Measurements from ENCODE around the gene FGF5. TPM values are rescaled to one million over a fixed set of nuclear protein-coding genes. Genes with fewer than 3 reads are reported as not detected.
"Not testable (repeated sequence)": the region's sequence is repeated elsewhere in the genome, so short reads cannot be mapped to it uniquely, and the experiment has no call there.

FGF5 gene
- total and polyA plus RNA-seq, 2 experiments from 2014 or later, result 15.5 to 59.9 TPM

- Histone ChIP-seq H3K4me1 (ENCODE audit: insufficient read depth) (peaks cover 66% of the 10 kb centered on the region), H3F3A (ENCODE audit: insufficient read depth) (peaks cover 60% of the 10 kb centered on the region), H3K79me2 (ENCODE audit: insufficient read depth) (no peaks in the 10 kb centered on the region), H3K27ac (peak overlapping the region; percentile 83), H3K9ac (peak overlapping the region; percentile 53), H3K9me3 (ENCODE audit: low read depth) (no peaks in the 10 kb centered on the region), H4K20me1 (ENCODE audit: insufficient read depth) (no peaks in the 10 kb centered on the region), H3K4me3 (peak overlapping the region; percentile 45), H3K27me3 (replicated peaks; ENCODE audit: insufficient read depth) (no peaks in the 10 kb centered on the region), H2AFZ (peak overlapping the region; percentile 37), H3K36me3 (ENCODE audit: low read depth) (no peaks in the 10 kb centered on the region), H3K4me2 (ENCODE audit: unreplicated experiment) (peak overlapping the region; percentile 77), H3K9me2 (ENCODE audit: insufficient read depth) (no peaks in the 10 kb centered on the region)
- 17 to 18% methylated on average over 5 of the region's 5 CpGs for WGBS, 2 experiments (ENCODE audit: low coverage in 1 of 2, low lambda C conversion rate in 2 of 2, missing lambda C conversion rate in 2 of 2)
- in situ Hi-C loops (cut with MboI), result loop anchor here (10.0 to 25.0 kb wide), 2 partner anchors 85 to 1372 kb away; partner anchors contain the start of gene PAQR3
- TF ChIP-seq EZH2 (IDR thresholded peaks at IDR 0.05; ENCODE audit: insufficient read depth, poor library complexity, severe bottlenecking) (no peak), EZH2phosphoT487 (IDR thresholded peaks at IDR 0.05; ENCODE audit: insufficient read depth, low read depth) (no peak)
- DNase-seq, result peak; percentile 97
Measured at GRCh38 chr4:80309294-80310004, 43.0 kb downstream of the FGF5 start.

GRCh38 chr4:80311130-80311529 lies 44.7 kb downstream of the FGF5 start:
- Histone ChIP-seq H3K9me2 (ENCODE audit: insufficient read depth) (no peaks in the 10 kb centered on the region), H3K4me1 (ENCODE audit: insufficient read depth) (peaks cover 49% of the 10 kb centered on the region)
- in situ Hi-C loops (cut with MboI), result loop anchor here (10.0 to 25.0 kb wide), 2 partner anchors 86 to 1374 kb away; partner anchors contain the start of gene PAQR3

GRCh38 chr4:80312124-80312523 lies 45.7 kb downstream of the FGF5 start:
- DNase-seq, result no peak

More at GRCh38 chr4:80311130-80311529, 44.7 kb downstream of the FGF5 start:
- Histone ChIP-seq H2AFZ (no peak overlapping the region), H3K4me2 (ENCODE audit: unreplicated experiment) (no peak overlapping the region), H3K27ac (no peak overlapping the region), H3K36me3 (ENCODE audit: low read depth) (no peaks in the 10 kb centered on the region), H3K4me3 (no peak overlapping the region), H3K9ac (no peak overlapping the region), H3K79me2 (ENCODE audit: insufficient read depth) (no peaks in the 10 kb centered on the region), H3F3A (ENCODE audit: insufficient read depth) (peaks cover 43% of the 10 kb centered on the region), H3K27me3 (replicated peaks; ENCODE audit: insufficient read depth) (no peaks in the 10 kb centered on the region), H4K20me1 (ENCODE audit: insufficient read depth) (no peaks in the 10 kb centered on the region), H3K9me3 (ENCODE audit: low read depth) (no peaks in the 10 kb centered on the region)
- 97 to 99% methylated on average over 3 of the region's 3 CpGs for WGBS, 2 experiments (ENCODE audit: low coverage in 1 of 2, low lambda C conversion rate in 2 of 2, missing lambda C conversion rate in 2 of 2)
- DNase-seq, result no peak
- TF ChIP-seq EZH2phosphoT487 (IDR thresholded peaks at IDR 0.05; ENCODE audit: insufficient read depth, low read depth), result no peak
- TF ChIP-seq EZH2 (IDR thresholded peaks at IDR 0.05; ENCODE audit: insufficient read depth, poor library complexity, severe bottlenecking), result no peak

GRCh38 chr4:80313627-80314026 lies 47.2 kb downstream of the FGF5 start:
- H3K4me2 ChIP-seq (ENCODE audit: unreplicated experiment), result peak overlapping the region; percentile 43
- in situ Hi-C loops (cut with MboI), result loop anchor here (10.0 to 25.0 kb wide), 2 partner anchors 89 to 1376 kb away; partner anchors contain the start of gene PAQR3
- peaks cover 24% of the 10 kb centered on the region for H3F3A ChIP-seq (ENCODE audit: insufficient read depth)
- no peak for DNase-seq
- no peaks in the 10 kb centered on the region for H3K27me3 ChIP-seq (replicated peaks; ENCODE audit: insufficient read depth)
- no peaks in the 10 kb centered on the region for H3K79me2 ChIP-seq (ENCODE audit: insufficient read depth)
- no peaks in the 10 kb centered on the region for H3K9me2 ChIP-seq (ENCODE audit: insufficient read depth)
- no peak overlapping the region for H3K9ac ChIP-seq
- H4K20me1 ChIP-seq (ENCODE audit: insufficient read depth), result no peaks in the 10 kb centered on the region
- peaks cover 26% of the 10 kb centered on the region for H3K4me1 ChIP-seq (ENCODE audit: insufficient read depth)
- no peak overlapping the region for H2AFZ ChIP-seq
- H3K27ac ChIP-seq, result no peak overlapping the region
- no peaks in the 10 kb centered on the region for H3K36me3 ChIP-seq (ENCODE audit: low read depth)
- H3K9me3 ChIP-seq (ENCODE audit: low read depth), result no peaks in the 10 kb centered on the region
- TF ChIP-seq EZH2 (IDR thresholded peaks at IDR 0.05; ENCODE audit: insufficient read depth, poor library complexity, severe bottlenecking), result no peak
- no peak for TF ChIP-seq EZH2phosphoT487 (IDR thresholded peaks at IDR 0.05; ENCODE audit: insufficient read depth, low read depth)
- 85 to 86% methylated on average over 7 of the region's 7 CpGs for WGBS, 2 experiments (ENCODE audit: low coverage in 1 of 2, low lambda C conversion rate in 2 of 2, missing lambda C conversion rate in 2 of 2)
- H3K4me3 ChIP-seq, result no peak overlapping the region

More at GRCh38 chr4:80312124-80312523, 45.7 kb downstream of the FGF5 start:
- Histone ChIP-seq H2AFZ (no peak overlapping the region), H3K27ac (no peak overlapping the region), H3K4me3 (no peak overlapping the region), H3K9me2 (ENCODE audit: insufficient read depth) (no peaks in the 10 kb centered on the region), H4K20me1 (ENCODE audit: insufficient read depth) (no peaks in the 10 kb centered on the region), H3F3A (ENCODE audit: insufficient read depth) (peaks cover 33% of the 10 kb centered on the region), H3K4me1 (ENCODE audit: insufficient read depth) (peaks cover 39% of the 10 kb centered on the region), H3K27me3 (replicated peaks; ENCODE audit: insufficient read depth) (no peaks in the 10 kb centered on the region), H3K36me3 (ENCODE audit: low read depth) (no peaks in the 10 kb centered on the region), H3K9me3 (ENCODE audit: low read depth) (no peaks in the 10 kb centered on the region), H3K4me2 (ENCODE audit: unreplicated experiment) (no peak overlapping the region), H3K79me2 (ENCODE audit: insufficient read depth) (no peaks in the 10 kb centered on the region), H3K9ac (no peak overlapping the region)
- WGBS, 2 experiments (ENCODE audit: low coverage in 1 of 2, low lambda C conversion rate in 2 of 2, missing lambda C conversion rate in 2 of 2), result 57 to 74% methylated on average over 1 of the region's 1 CpG
- no peak for TF ChIP-seq EZH2 (IDR thresholded peaks at IDR 0.05; ENCODE audit: insufficient read depth, poor library complexity, severe bottlenecking)
- TF ChIP-seq EZH2phosphoT487 (IDR thresholded peaks at IDR 0.05; ENCODE audit: insufficient read depth, low read depth), result no peak
- in situ Hi-C loops (cut with MboI), result loop anchor here (10.0 to 25.0 kb wide), 2 partner anchors 87 to 1375 kb away; partner anchors contain the start of gene PAQR3

GRCh38 chr4:80315848-80316247 lies 49.4 kb downstream of the FGF5 start:
- H3K9ac ChIP-seq; H3K36me3 ChIP-seq (ENCODE audit: low read depth); H3K27me3 ChIP-seq (replicated peaks; ENCODE audit: insufficient read depth); H3K4me2 ChIP-seq (ENCODE audit: unreplicated experiment); H4K20me1 ChIP-seq (ENCODE audit: insufficient read depth); H2AFZ ChIP-seq; H3F3A ChIP-seq (ENCODE audit: insufficient read depth); H3K79me2 ChIP-seq (ENCODE audit: insufficient read depth); H3K4me3 ChIP-seq; H3K9me3 ChIP-seq (ENCODE audit: low read depth); H3K27ac ChIP-seq; H3K9me2 ChIP-seq (ENCODE audit: insufficient read depth): not testable (repeated sequence)
- DNase-seq, result peak; percentile 26
- peaks cover 18% of the 10 kb centered on the region for H3K4me1 ChIP-seq (ENCODE audit: insufficient read depth)
- in situ Hi-C loops (cut with MboI), result loop anchor here (10.0 to 25.0 kb wide), 2 partner anchors 91 to 1379 kb away; partner anchors contain the start of gene PAQR3
